ENCODE measurements around the gene SMARCA2.

The SMARCA2 gene

GRCh38 chr9:2060424-2060823 lies 45.3 kb downstream of the SMARCA2 start:
- no peak for DNase-seq (ENCODE audit: low read depth)
- no peak for TF ChIP-seq CTCF (IDR thresholded peaks at IDR 0.05; ENCODE audit: insufficient read depth, low read depth, low read length, missing control alignments)
- no peak overlapping the region for H3K4me3 ChIP-seq (ENCODE audit: low read length)

GRCh38 chr9:2065704-2066103 lies 50.6 kb downstream of the SMARCA2 start:
- DNase-seq (ENCODE audit: low read depth): peak; percentile 15
- TF ChIP-seq CTCF (IDR thresholded peaks at IDR 0.05; ENCODE audit: insufficient read depth, low read depth, low read length, missing control alignments): no peak
- no peak overlapping the region for H3K4me3 ChIP-seq (ENCODE audit: low read length)

- peak; percentile 52 for DNase-seq (ENCODE audit: low read depth)
- no peak overlapping the region for H3K4me3 ChIP-seq (ENCODE audit: low read length)
- peak; percentile 25 for TF ChIP-seq CTCF (IDR thresholded peaks at IDR 0.05; ENCODE audit: insufficient read depth, low read depth, low read length, missing control alignments)
Observed at GRCh38 chr9:2066312-2067273, 51.4 kb downstream of the SMARCA2 start.

GRCh38 chr9:2072752-2073405 lies 57.7 kb downstream of the SMARCA2 start:
- TF ChIP-seq CTCF (IDR thresholded peaks at IDR 0.05; ENCODE audit: insufficient read depth, low read depth, low read length, missing control alignments): no peak
- H3K4me3 ChIP-seq (ENCODE audit: low read length): no peak overlapping the region
- DNase-seq (ENCODE audit: low read depth): no peak

GRCh38 chr9:2082772-2083171 lies 67.6 kb downstream of the SMARCA2 start:
- TF ChIP-seq CTCF (IDR thresholded peaks at IDR 0.05; ENCODE audit: insufficient read depth, low read depth, low read length, missing control alignments): no peak
- no peak for DNase-seq (ENCODE audit: low read depth)
- no peak overlapping the region for H3K4me3 ChIP-seq (ENCODE audit: low read length)

- no peak overlapping the region for H3K4me3 ChIP-seq (ENCODE audit: low read length)
- DNase-seq (ENCODE audit: low read depth): no peak
- TF ChIP-seq CTCF (IDR thresholded peaks at IDR 0.05; ENCODE audit: insufficient read depth, low read depth, low read length, missing control alignments): no peak
Observed at GRCh38 chr9:2083479-2083878, 68.3 kb downstream of the SMARCA2 start.
